T-helper 22 cell (primary cell): Measurements from ENCODE around the gene RPL28.
"Not testable (repeated sequence)": the region's sequence is repeated elsewhere in the genome, so short reads cannot be mapped to it uniquely, and the experiment has no call there.

Experiments
- DNase-seq: peaks from one replicate; pipeline ENCODE4 v3.0.0-alpha.2; 2020; ENCODE audit warnings: low read depth

Gene RPL28

GRCh38 chr19:55392820-55393761 is 7.4 kb downstream of the RPL28 start:
- no peak for DNase-seq

- no peak for DNase-seq
These were observed 12.6 kb downstream of the RPL28 start for GRCh38 chr19:55398200-55398925.

- no peak for DNase-seq
These were observed 14.8 kb downstream of the RPL28 start for GRCh38 chr19:55400281-55401087.

- not testable (repeated sequence) for DNase-seq
These were observed 15.7 kb downstream of the RPL28 start for GRCh38 chr19:55401390-55401789.

- DNase-seq: no peak
These were observed 16.8 kb downstream of the RPL28 start for GRCh38 chr19:55402509-55402908.

GRCh38 chr19:55405638-55406037 is 19.9 kb downstream of the RPL28 start:
- no peak for DNase-seq

- no peak for DNase-seq
These were observed 20.5 kb downstream of the RPL28 start for GRCh38 chr19:55406091-55406825.

- no peak for DNase-seq
These were observed 21.3 kb downstream of the RPL28 start for GRCh38 chr19:55406826-55407549.

GRCh38 chr19:55407550-55407799 is 21.7 kb downstream of the RPL28 start, which contains the start of gene UBE2S:
Gene UBE2S (minus strand): TSS chr19:55407788. CDS start chr19:55407589, 199 bp downstream.
- not testable (repeated sequence) for DNase-seq

GRCh38 chr19:55407800-55408532 is 22.2 kb downstream of the RPL28 start:
- DNase-seq: peak; percentile 96

GRCh38 chr19:55408533-55408872 is 22.8 kb downstream of the RPL28 start:
- DNase-seq: no peak

GRCh38 chr19:55409179-55409578 is 23.4 kb downstream of the RPL28 start:
- DNase-seq: not testable (repeated sequence)

GRCh38 chr19:55410168-55410567 is 24.4 kb downstream of the RPL28 start:
- DNase-seq: no peak

GRCh38 chr19:55418185-55418584 is 32.5 kb downstream of the RPL28 start:
- DNase-seq: no peak

- no peak for DNase-seq
These were observed 33.4 kb downstream of the RPL28 start for GRCh38 chr19:55419103-55419502.

- no peak for DNase-seq
These were observed 34.0 kb downstream of the RPL28 start for GRCh38 chr19:55419624-55420236.

GRCh38 chr19:55421281-55421680 is 35.5 kb downstream of the RPL28 start:
- DNase-seq: peak; percentile 34

GRCh38 chr19:55423225-55424005 is 37.7 kb downstream of the RPL28 start:
- no peak for DNase-seq

GRCh38 chr19:55424518-55424917 is 38.8 kb downstream of the RPL28 start:
- no peak for DNase-seq
